ENCODE measurements around the gene CCR6.

The CCR6 gene

DNA sequence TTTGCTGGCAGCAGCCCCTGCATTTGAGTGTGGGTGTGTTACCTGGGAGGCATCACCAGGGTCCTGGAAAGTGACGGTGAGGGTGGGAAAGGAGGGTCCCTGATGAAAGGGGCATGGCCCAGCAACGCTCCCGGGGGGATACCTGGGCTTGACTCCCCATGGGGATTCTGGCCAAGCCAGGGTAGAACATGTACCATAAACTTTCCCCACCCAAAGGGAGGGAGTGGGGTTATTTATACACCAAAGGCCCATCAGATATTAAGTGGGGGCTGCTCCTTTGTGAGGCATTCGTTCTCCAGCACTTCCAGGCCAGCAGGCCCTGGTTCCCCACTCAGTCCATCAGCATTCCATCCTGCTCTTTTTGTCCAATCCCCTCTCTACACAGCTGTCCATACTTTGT is 20.6 kb upstream of the CCR6 start:
- no peak for TF ChIP-seq TAF1 (IDR thresholded peaks at IDR 0.05; ENCODE audit: borderline replicate concordance, insufficient read depth, low read length)
- TF ChIP-seq, protein P1, sequence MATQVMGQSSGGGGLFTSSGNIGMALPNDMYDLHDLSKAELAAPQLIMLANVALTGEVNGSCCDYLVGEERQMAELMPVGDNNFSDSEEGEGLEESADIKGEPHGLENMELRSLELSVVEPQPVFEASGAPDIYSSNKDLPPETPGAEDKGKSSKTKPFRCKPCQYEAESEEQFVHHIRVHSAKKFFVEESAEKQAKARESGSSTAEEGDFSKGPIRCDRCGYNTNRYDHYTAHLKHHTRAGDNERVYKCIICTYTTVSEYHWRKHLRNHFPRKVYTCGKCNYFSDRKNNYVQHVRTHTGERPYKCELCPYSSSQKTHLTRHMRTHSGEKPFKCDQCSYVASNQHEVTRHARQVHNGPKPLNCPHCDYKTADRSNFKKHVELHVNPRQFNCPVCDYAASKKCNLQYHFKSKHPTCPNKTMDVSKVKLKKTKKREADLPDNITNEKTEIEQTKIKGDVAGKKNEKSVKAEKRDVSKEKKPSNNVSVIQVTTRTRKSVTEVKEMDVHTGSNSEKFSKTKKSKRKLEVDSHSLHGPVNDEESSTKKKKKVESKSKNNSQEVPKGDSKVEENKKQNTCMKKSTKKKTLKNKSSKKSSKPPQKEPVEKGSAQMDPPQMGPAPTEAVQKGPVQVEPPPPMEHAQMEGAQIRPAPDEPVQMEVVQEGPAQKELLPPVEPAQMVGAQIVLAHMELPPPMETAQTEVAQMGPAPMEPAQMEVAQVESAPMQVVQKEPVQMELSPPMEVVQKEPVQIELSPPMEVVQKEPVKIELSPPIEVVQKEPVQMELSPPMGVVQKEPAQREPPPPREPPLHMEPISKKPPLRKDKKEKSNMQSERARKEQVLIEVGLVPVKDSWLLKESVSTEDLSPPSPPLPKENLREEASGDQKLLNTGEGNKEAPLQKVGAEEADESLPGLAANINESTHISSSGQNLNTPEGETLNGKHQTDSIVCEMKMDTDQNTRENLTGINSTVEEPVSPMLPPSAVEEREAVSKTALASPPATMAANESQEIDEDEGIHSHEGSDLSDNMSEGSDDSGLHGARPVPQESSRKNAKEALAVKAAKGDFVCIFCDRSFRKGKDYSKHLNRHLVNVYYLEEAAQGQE (IDR thresholded peaks at IDR 0.05; ENCODE audit: insufficient read depth in 1 of 2, low read depth in 2 of 2, low read length in 2 of 2) = no peak
- no peak for TF ChIP-seq POLR2AphosphoS5 (IDR thresholded peaks at IDR 0.05; ENCODE audit: low read depth, low read length)
- no peak for TF ChIP-seq FOXP2 (optimal IDR thresholded peaks at IDR 0.05; ENCODE audit: borderline replicate concordance, extremely low read depth, extremely low read length, insufficient read depth)
- TF ChIP-seq SIN3A (IDR thresholded peaks at IDR 0.05; ENCODE audit: borderline replicate concordance, insufficient read depth, low read length) = no peak

DNA sequence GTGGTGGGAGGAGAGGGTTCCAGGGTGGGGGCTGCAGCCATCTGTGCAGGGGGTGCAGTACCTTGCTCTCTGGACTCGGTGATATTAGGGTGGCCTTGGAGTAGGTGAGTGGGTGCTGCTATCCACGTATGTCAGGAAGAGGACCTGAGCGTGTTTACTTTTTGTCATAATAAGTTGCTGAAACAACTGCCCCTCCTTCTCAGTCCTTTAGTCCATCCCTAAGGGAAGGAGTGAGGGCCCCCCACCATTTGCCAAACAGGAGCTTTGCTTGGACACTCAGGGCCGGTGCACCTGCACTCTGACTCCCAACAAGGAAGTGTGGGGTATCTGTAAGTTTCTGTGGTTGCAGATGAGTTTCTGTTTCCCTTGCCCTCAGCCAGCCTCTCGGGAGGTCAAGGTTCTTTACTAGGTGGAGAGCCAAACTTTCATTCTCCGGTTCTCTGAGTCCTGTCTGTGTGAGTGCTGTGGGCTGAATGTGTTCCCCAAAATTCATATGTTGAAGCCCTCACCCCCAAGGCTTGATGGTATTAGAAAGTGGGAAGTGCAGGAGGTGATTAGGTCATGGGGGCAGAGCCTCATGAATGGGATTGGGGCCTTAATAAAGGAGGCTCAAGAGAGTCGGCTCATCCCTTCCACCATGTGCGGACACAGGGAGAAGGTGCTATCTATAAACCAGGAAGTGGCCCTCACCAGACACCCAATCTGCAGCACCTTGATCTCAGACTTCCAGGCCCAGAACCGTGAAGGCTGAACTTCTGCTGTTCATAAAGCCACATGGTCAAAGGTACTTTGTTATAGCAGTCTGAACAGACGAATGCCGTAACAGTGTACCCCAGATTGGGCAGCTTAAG is 19.6 kb upstream of the CCR6 start:
- TF ChIP-seq, protein P1 (IDR thresholded peaks at IDR 0.05; ENCODE audit: insufficient read depth in 1 of 2, low read depth in 2 of 2, low read length in 2 of 2) = no peak
- TF ChIP-seq POLR2AphosphoS5 (IDR thresholded peaks at IDR 0.05; ENCODE audit: low read depth, low read length) (no peak), TAF1 (IDR thresholded peaks at IDR 0.05; ENCODE audit: borderline replicate concordance, insufficient read depth, low read length) (no peak), FOXP2 (optimal IDR thresholded peaks at IDR 0.05; ENCODE audit: borderline replicate concordance, extremely low read depth, extremely low read length, insufficient read depth) (no peak), SIN3A (IDR thresholded peaks at IDR 0.05; ENCODE audit: borderline replicate concordance, insufficient read depth, low read length) (no peak)

GRCh38 chr6:167104388-167104787 is 18.5 kb upstream of the CCR6 start:
- TF ChIP-seq, protein P1 (IDR thresholded peaks at IDR 0.05; ENCODE audit: insufficient read depth in 1 of 2, low read depth in 2 of 2, low read length in 2 of 2) = no peak
- TF ChIP-seq FOXP2 (optimal IDR thresholded peaks at IDR 0.05; ENCODE audit: borderline replicate concordance, extremely low read depth, extremely low read length, insufficient read depth) (no peak), SIN3A (IDR thresholded peaks at IDR 0.05; ENCODE audit: borderline replicate concordance, insufficient read depth, low read length) (no peak), TAF1 (IDR thresholded peaks at IDR 0.05; ENCODE audit: borderline replicate concordance, insufficient read depth, low read length) (no peak), POLR2AphosphoS5 (IDR thresholded peaks at IDR 0.05; ENCODE audit: low read depth, low read length) (no peak)

DNA sequence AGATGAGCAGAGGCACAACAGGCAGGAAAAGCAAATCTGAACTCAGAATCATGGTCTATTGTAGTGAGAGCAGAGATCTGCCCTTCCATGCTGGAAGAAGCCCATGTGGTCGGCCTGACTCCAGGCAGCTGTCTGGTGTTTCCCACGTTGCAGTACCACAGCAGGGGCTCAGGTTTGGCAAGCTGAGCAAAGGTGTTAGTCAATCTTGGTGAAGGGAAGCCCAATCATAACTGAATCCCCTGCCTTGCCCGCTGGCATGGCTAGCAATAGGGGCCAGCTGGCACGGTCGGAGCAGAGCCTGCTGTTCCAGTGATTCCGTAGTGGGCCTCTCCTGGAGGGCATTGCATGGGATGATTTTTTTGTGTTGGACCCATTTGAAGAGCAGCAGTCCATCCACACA is 17.8 kb upstream of the CCR6 start:
- no peak for TF ChIP-seq POLR2AphosphoS5 (IDR thresholded peaks at IDR 0.05; ENCODE audit: low read depth, low read length)
- no peak for TF ChIP-seq TAF1 (IDR thresholded peaks at IDR 0.05; ENCODE audit: borderline replicate concordance, insufficient read depth, low read length)
- no peak for TF ChIP-seq SIN3A (IDR thresholded peaks at IDR 0.05; ENCODE audit: borderline replicate concordance, insufficient read depth, low read length)
- no peak for TF ChIP-seq FOXP2 (optimal IDR thresholded peaks at IDR 0.05; ENCODE audit: borderline replicate concordance, extremely low read depth, extremely low read length, insufficient read depth)
- TF ChIP-seq, protein P1 (IDR thresholded peaks at IDR 0.05; ENCODE audit: insufficient read depth in 1 of 2, low read depth in 2 of 2, low read length in 2 of 2) = no peak
